ENCODE measurements around the gene FBXL13.
"Not testable (repeated sequence)": the region's sequence is repeated elsewhere in the genome, so short reads cannot be mapped to it uniquely, and the experiment has no call there.

The FBXL13 gene

GRCh38 chr7:103116991-103117390 lies 42.4 kb upstream of the FBXL13 start:
- no peak for DNase-seq (ENCODE audit: low read depth)
- no peak for TF ChIP-seq CTCF (IDR thresholded peaks at IDR 0.05; ENCODE audit: insufficient read depth, low read depth, low read length, missing control alignments)
- no peak overlapping the region for H3K4me3 ChIP-seq (ENCODE audit: low read depth, low read length)

GRCh38 chr7:103116511-103116910 lies 41.9 kb upstream of the FBXL13 start:
- no peak overlapping the region for H3K4me3 ChIP-seq (ENCODE audit: low read depth, low read length)
- TF ChIP-seq CTCF (IDR thresholded peaks at IDR 0.05; ENCODE audit: insufficient read depth, low read depth, low read length, missing control alignments) = no peak
- DNase-seq (ENCODE audit: low read depth) = no peak

DNA sequence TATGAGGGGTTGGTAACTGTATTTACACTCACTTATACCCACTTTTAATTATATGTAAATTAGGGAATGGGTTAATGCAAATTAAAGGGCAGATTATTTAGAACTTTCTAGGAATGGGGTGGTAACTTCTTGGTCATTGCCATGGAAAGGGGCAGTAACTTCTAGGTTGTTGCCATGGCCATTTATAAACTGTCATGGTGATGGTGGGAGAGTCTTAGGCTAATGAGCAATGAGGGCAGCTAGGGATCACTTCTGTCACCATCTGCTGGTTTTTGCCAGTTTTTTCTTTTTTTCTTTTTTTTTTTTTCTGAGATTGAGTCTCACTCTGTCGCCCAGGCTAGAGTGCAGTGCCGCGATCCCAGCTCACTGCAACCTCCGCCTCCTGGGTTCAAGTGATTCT lies 41.2 kb upstream of the FBXL13 start:
- no peak for DNase-seq (ENCODE audit: low read depth)
- no peak for TF ChIP-seq CTCF (IDR thresholded peaks at IDR 0.05; ENCODE audit: insufficient read depth, low read depth, low read length, missing control alignments)
- no peak overlapping the region for H3K4me3 ChIP-seq (ENCODE audit: low read depth, low read length)

- no peak for DNase-seq (ENCODE audit: low read depth)
- H3K4me3 ChIP-seq (ENCODE audit: low read depth, low read length) = no peak overlapping the region
- no peak for TF ChIP-seq CTCF (IDR thresholded peaks at IDR 0.05; ENCODE audit: insufficient read depth, low read depth, low read length, missing control alignments)
Measured at GRCh38 chr7:103114576-103115008, 40.0 kb upstream of the FBXL13 start.

DNA sequence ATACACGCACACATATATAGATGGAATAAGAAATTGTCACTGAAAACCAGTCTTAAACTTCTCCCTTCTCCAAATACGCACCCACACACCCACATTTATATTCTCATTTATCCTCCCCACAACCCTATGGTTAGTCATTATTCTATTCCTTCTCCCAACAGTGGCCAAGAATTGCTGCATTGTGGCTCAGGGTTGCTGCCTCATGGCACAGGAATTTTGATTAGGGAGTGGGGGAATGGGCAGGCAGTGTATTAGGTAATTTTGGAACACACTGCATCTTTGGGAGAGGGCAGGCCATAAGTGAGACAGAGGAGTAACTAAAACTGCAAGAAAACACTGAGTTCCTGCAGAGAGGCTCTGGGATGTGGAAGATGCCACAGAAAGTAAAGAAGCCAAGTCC lies 38.6 kb upstream of the FBXL13 start:
- TF ChIP-seq CTCF (IDR thresholded peaks at IDR 0.05; ENCODE audit: insufficient read depth, low read depth, low read length, missing control alignments) = no peak
- no peak for DNase-seq (ENCODE audit: low read depth)
- no peak overlapping the region for H3K4me3 ChIP-seq (ENCODE audit: low read depth, low read length)

GRCh38 chr7:103106703-103107070 lies 32.1 kb upstream of the FBXL13 start:
- DNase-seq (ENCODE audit: low read depth); H3K4me3 ChIP-seq (ENCODE audit: low read depth, low read length): not testable (repeated sequence)

DNA sequence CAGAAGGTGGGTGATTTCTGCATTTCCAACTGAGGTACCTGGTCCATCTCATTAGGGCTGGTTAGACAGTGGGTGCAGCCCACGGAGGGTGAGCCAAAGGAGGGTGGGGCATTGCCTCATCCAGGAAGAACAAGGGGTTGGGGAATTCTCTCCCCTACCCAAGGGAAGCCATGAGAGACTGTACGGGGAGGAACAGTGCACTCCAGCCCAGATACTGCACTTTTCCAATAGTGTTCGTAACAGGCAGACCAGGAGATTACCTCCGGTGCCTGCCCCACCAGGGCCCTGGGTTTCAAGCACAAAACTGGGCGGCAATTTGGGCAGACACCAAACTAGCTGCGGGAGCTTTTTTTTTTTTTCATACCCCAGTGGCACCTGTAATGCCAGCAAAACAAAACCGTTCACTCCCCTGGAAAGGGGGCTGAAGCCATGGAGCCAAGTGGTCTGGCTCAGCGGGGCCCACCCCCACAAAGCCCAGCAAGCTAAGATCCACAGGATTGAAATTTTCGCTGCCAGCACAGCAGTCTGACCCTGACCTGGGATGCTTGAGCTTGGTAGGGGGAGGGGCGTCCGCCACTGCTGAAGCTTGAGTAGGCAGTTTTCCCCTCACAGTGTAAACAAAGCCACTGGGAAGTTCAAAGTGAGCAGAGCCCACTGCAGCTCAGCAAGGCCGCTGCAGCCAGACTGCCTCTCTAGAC lies 31.6 kb upstream of the FBXL13 start:
- no peak for TF ChIP-seq CTCF (IDR thresholded peaks at IDR 0.05; ENCODE audit: insufficient read depth, low read depth, low read length, missing control alignments)

More for the DNA sequence above, 31.6 kb upstream of the FBXL13 start:
- DNase-seq (ENCODE audit: low read depth) = no peak
- H3K4me3 ChIP-seq (ENCODE audit: low read depth, low read length) = no peak overlapping the region

Data from GM12865 (cell line).